ENCODE results near the gene SHC1.
A peak's percentile ranks its signal among the peaks of the same experiment; 100 is the strongest.

SHC1 gene

GRCh38 chr1:154938604-154939399, 31.7 kb downstream of the SHC1 start:
- Histone ChIP-seq H3K27ac (ENCODE audit: extremely low read depth, low read depth, low read length) (no peak overlapping the region), H3K9me3 (ENCODE audit: control insufficient read depth, insufficient read depth, low read depth, low read length) (no peaks in the 10 kb centered on the region), H3K36me3 (ENCODE audit: control insufficient read depth in 2 of 2, insufficient read depth in 1 of 2, low read length in 2 of 2) (no peaks in the 10 kb centered on the region), H3K4me1 (ENCODE audit: control insufficient read depth, insufficient read depth, low read length) (no peaks in the 10 kb centered on the region), H3K4me3 (ENCODE audit: low read depth, low read length) (no peak overlapping the region)
- CTCF ChIA-PET: interaction anchor here (0.6 to 1.5 kb wide), 5 partner anchors 43 to 379 kb away, joined by 3 to 5 read pairs (median 3); no protein-coding TSS in a partner anchor
- POLR2A ChIA-PET: interaction anchor here (0.8 kb wide), 1 partner anchor 35 kb away, joined by 3 read pairs; no protein-coding TSS in a partner anchor
- TF ChIP-seq ZBTB44 (tag by site-specific recombination; IDR thresholded peaks at IDR 0.05): no peak
- TF ChIP-seq, protein P1, sequence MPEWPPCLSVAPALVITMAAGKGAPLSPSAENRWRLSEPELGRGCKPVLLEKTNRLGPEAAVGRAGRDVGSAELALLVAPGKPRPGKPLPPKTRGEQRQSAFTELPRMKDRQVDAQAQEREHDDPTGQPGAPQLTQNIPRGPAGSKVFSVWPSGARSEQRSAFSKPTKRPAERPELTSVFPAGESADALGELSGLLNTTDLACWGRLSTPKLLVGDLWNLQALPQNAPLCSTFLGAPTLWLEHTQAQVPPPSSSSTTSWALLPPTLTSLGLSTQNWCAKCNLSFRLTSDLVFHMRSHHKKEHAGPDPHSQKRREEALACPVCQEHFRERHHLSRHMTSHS (tag by site-specific recombination; IDR thresholded peaks at IDR 0.05): no peak
- TF ChIP-seq, protein P2, sequence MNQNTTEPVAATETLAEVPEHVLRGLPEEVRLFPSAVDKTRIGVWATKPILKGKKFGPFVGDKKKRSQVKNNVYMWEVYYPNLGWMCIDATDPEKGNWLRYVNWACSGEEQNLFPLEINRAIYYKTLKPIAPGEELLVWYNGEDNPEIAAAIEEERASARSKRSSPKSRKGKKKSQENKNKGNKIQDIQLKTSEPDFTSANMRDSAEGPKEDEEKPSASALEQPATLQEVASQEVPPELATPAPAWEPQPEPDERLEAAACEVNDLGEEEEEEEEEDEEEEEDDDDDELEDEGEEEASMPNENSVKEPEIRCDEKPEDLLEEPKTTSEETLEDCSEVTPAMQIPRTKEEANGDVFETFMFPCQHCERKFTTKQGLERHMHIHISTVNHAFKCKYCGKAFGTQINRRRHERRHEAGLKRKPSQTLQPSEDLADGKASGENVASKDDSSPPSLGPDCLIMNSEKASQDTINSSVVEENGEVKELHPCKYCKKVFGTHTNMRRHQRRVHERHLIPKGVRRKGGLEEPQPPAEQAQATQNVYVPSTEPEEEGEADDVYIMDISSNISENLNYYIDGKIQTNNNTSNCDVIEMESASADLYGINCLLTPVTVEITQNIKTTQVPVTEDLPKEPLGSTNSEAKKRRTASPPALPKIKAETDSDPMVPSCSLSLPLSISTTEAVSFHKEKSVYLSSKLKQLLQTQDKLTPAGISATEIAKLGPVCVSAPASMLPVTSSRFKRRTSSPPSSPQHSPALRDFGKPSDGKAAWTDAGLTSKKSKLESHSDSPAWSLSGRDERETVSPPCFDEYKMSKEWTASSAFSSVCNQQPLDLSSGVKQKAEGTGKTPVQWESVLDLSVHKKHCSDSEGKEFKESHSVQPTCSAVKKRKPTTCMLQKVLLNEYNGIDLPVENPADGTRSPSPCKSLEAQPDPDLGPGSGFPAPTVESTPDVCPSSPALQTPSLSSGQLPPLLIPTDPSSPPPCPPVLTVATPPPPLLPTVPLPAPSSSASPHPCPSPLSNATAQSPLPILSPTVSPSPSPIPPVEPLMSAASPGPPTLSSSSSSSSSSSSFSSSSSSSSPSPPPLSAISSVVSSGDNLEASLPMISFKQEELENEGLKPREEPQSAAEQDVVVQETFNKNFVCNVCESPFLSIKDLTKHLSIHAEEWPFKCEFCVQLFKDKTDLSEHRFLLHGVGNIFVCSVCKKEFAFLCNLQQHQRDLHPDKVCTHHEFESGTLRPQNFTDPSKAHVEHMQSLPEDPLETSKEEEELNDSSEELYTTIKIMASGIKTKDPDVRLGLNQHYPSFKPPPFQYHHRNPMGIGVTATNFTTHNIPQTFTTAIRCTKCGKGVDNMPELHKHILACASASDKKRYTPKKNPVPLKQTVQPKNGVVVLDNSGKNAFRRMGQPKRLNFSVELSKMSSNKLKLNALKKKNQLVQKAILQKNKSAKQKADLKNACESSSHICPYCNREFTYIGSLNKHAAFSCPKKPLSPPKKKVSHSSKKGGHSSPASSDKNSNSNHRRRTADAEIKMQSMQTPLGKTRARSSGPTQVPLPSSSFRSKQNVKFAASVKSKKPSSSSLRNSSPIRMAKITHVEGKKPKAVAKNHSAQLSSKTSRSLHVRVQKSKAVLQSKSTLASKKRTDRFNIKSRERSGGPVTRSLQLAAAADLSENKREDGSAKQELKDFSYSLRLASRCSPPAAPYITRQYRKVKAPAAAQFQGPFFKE (tag by site-specific recombination; IDR thresholded peaks at IDR 0.05; ENCODE audit: borderline replicate concordance): no peak
- peak; percentile 23; the same call in 1 of the 2 replicates for TF ChIP-seq ZBTB21 (tag by site-specific recombination; IDR thresholded peaks at IDR 0.05)
- TF ChIP-seq ZFP37 (tag by site-specific recombination; IDR thresholded peaks at IDR 0.05): no peak
- TF ChIP-seq ZNF548 (tag by site-specific recombination; IDR thresholded peaks at IDR 0.05): no peak
- no peak for TF ChIP-seq ZNF146 (tag by site-specific recombination; IDR thresholded peaks at IDR 0.05)
- no peak for TF ChIP-seq ZNF354C (tag by site-specific recombination; IDR thresholded peaks at IDR 0.05; ENCODE audit: borderline replicate concordance, low read depth)
- no peak for TF ChIP-seq ZNF48 (tag by site-specific recombination; IDR thresholded peaks at IDR 0.05)
- TF ChIP-seq ZFP41 (tag by site-specific recombination; IDR thresholded peaks at IDR 0.05; ENCODE audit: borderline replicate concordance): no peak
- TF ChIP-seq, protein P3, sequence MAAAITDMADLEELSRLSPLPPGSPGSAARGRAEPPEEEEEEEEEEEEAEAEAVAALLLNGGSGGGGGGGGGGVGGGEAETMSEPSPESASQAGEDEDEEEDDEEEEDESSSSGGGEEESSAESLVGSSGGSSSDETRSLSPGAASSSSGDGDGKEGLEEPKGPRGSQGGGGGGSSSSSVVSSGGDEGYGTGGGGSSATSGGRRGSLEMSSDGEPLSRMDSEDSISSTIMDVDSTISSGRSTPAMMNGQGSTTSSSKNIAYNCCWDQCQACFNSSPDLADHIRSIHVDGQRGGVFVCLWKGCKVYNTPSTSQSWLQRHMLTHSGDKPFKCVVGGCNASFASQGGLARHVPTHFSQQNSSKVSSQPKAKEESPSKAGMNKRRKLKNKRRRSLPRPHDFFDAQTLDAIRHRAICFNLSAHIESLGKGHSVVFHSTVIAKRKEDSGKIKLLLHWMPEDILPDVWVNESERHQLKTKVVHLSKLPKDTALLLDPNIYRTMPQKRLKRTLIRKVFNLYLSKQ (tag by site-specific recombination; IDR thresholded peaks at IDR 0.05; ENCODE audit: borderline replicate concordance): no peak
- no peak for TF ChIP-seq PRDM1 (tag by site-specific recombination; IDR thresholded peaks at IDR 0.05)
- no peak for TF ChIP-seq SETDB1 (IDR thresholded peaks at IDR 0.05; ENCODE audit: insufficient read length, low read length)
- 0 out of 2 replicates have a peak, but pooled peaks have one; percentile 29 for TF ChIP-seq ZNF629 (tag by site-specific recombination; IDR thresholded peaks at IDR 0.05)
- TF ChIP-seq KLF16 (tag by site-specific recombination; IDR thresholded peaks at IDR 0.05): no peak
- TF ChIP-seq ZNF660 (tag by site-specific recombination; IDR thresholded peaks at IDR 0.05): no peak
- no peak for TF ChIP-seq KLF8 (tag by site-specific recombination; IDR thresholded peaks at IDR 0.05)
- TF ChIP-seq HOXD13 (CRISPR knock-in tag; IDR thresholded peaks at IDR 0.05; ENCODE audit: borderline replicate concordance): no peak
- TF ChIP-seq ZNF560 (tag by site-specific recombination; IDR thresholded peaks at IDR 0.05; ENCODE audit: borderline replicate concordance): no peak
- TF ChIP-seq ZNF112 (tag by site-specific recombination; IDR thresholded peaks at IDR 0.05): no peak
- TF ChIP-seq SP7 (tag by site-specific recombination; IDR thresholded peaks at IDR 0.05): no peak
- no peak for TF ChIP-seq ZNF350 (tag by site-specific recombination; IDR thresholded peaks at IDR 0.05)
- peak; percentile 92 for TF ChIP-seq ZNF223 (tag by site-specific recombination; IDR thresholded peaks at IDR 0.05)
- TF ChIP-seq, protein P4, sequence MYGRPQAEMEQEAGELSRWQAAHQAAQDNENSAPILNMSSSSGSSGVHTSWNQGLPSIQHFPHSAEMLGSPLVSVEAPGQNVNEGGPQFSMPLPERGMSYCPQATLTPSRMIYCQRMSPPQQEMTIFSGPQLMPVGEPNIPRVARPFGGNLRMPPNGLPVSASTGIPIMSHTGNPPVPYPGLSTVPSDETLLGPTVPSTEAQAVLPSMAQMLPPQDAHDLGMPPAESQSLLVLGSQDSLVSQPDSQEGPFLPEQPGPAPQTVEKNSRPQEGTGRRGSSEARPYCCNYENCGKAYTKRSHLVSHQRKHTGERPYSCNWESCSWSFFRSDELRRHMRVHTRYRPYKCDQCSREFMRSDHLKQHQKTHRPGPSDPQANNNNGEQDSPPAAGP (tag by site-specific recombination; IDR thresholded peaks at IDR 0.05): peak; percentile 59; the same call in 1 of the 2 replicates
- TF ChIP-seq ZNF132 (tag by site-specific recombination; IDR thresholded peaks at IDR 0.05; ENCODE audit: borderline replicate concordance): no peak
- no peak for TF ChIP-seq ZNF561 (tag by site-specific recombination; IDR thresholded peaks at IDR 0.05; ENCODE audit: borderline replicate concordance)
- TF ChIP-seq ZEB2 (tag by site-specific recombination; IDR thresholded peaks at IDR 0.05): no peak
- no peak for TF ChIP-seq ZXDB (tag by site-specific recombination; IDR thresholded peaks at IDR 0.05)

All from HEK293 (cell line).